Liver (tissue), 9 donors: ENCODE measurements around the gene IFNAR2. TPM values are rescaled to one million over a fixed set of nuclear protein-coding genes. Genes with fewer than 3 reads are reported as not detected.
"Not testable (repeated sequence)": the region's sequence is repeated elsewhere in the genome, so short reads cannot be mapped to it uniquely, and the experiment has no call there.

ENCODE experiments used
- DNase-seq: peaks from one replicate; pipeline ENCODE4 v3.0.0-alpha.2; 2017; ENCODE audit warnings: low spot score
- H3K27ac ChIP-seq, 2 donors: one replicate each; pipeline ENCODE4 v1.7.0; 2013; ENCODE audit warnings: inconsistent platforms in 2 of 2, low read length in 2 of 2, control low read depth in 1 of 2, low read depth in 1 of 2, mild to moderate bottlenecking in 1 of 2
- H3K27me3 ChIP-seq, 4 donors: one replicate each; pipeline versions ENCODE4 v1.6.1 to v1.7.0; 2013; ENCODE audit warnings: low read length in 3 of 4, inconsistent platforms in 1 of 4, mild to moderate bottlenecking in 1 of 4, moderate library complexity in 1 of 4; ENCODE audit not compliant: control insufficient read depth in 4 of 4, insufficient read depth in 4 of 4
- H3K36me3 ChIP-seq, 4 donors: one replicate each; pipeline versions ENCODE4 v1.6.1 to v1.7.0; 2013; ENCODE audit warnings: low read length in 3 of 4, mild to moderate bottlenecking in 3 of 4, low read depth in 1 of 4, moderate library complexity in 1 of 4; ENCODE audit not compliant: control insufficient read depth in 4 of 4, insufficient read depth in 3 of 4
- H3K4me1 ChIP-seq, 4 donors: one replicate each; pipeline versions ENCODE4 v1.6.1 to v1.7.0; 2013; ENCODE audit warnings: low read length in 3 of 4, mild to moderate bottlenecking in 3 of 4, moderate library complexity in 1 of 4; ENCODE audit not compliant: control insufficient read depth in 4 of 4, insufficient read depth in 4 of 4
- H3K4me3 ChIP-seq, 3 donors: one replicate each; pipeline versions ENCODE4 v1.6.1 to v1.7.0; 2013; ENCODE audit warnings: low read length in 3 of 3, control low read depth in 1 of 3, low read depth in 1 of 3, mild to moderate bottlenecking in 1 of 3
- H3K9ac ChIP-seq, 2 donors: one replicate each; pipeline ENCODE4 v1.7.0; 2013; ENCODE audit warnings: low read length in 2 of 2, mild to moderate bottlenecking in 2 of 2, moderate library complexity in 2 of 2, control low read depth in 1 of 2, low read depth in 1 of 2
- H3K9me3 ChIP-seq, 4 donors: one replicate each; pipeline versions ENCODE4 v1.6.1 to v1.7.0; 2013; ENCODE audit warnings: low read length in 3 of 4; ENCODE audit not compliant: control insufficient read depth in 4 of 4
- EGR1 ChIP-seq, 2 donors: IDR thresholded peaks; 2 replicates each; pipeline ENCODE4 v1.6.1; 2016 to 2018; ENCODE audit warnings: antibody characterized with exemption in 2 of 2, low read depth in 2 of 2
- FOXA2 ChIP-seq: IDR thresholded peaks from 2 replicates; pipeline ENCODE4 v1.6.1; 2016; ENCODE audit warnings: antibody characterized with exemption
- GABPA ChIP-seq, 2 donors: IDR thresholded peaks in 1 of 2; conservative IDR thresholded peaks in 1 of 2; 2 replicates each; pipeline ENCODE4 v1.6.1; 2016; ENCODE audit warnings: antibody characterized with exemption in 2 of 2, mild to moderate bottlenecking in 1 of 2, moderate library complexity in 1 of 2
- HNF4A ChIP-seq, 2 donors: conservative IDR thresholded peaks; 2 replicates each; pipeline ENCODE4 v1.6.1; 2016; ENCODE audit warnings: antibody characterized with exemption in 2 of 2, mild to moderate bottlenecking in 2 of 2
- HNF4G ChIP-seq: IDR thresholded peaks from 2 replicates; pipeline ENCODE4 v1.6.1; 2016; ENCODE audit warnings: antibody characterized with exemption
- JUND ChIP-seq, 2 donors: IDR thresholded peaks; 2 replicates each; pipeline ENCODE4 v1.6.1; 2016; ENCODE audit warnings: antibody characterized with exemption in 2 of 2
- NR2F2 ChIP-seq: IDR thresholded peaks from 2 replicates; pipeline ENCODE4 v1.6.1; 2016; ENCODE audit warnings: antibody characterized with exemption
- RXRA ChIP-seq, 2 donors: IDR thresholded peaks; 2 replicates each; pipeline ENCODE4 v1.6.1; 2017 to 2018; ENCODE audit warnings: antibody characterized with exemption in 2 of 2, mild to moderate bottlenecking in 1 of 2
- TAF1 ChIP-seq: conservative IDR thresholded peaks from 2 replicates; pipeline ENCODE4 v1.6.1; 2016; ENCODE audit warnings: antibody characterized with exemption, mild to moderate bottlenecking
- YY1 ChIP-seq: IDR thresholded peaks from 2 replicates; pipeline ENCODE4 v1.6.1; 2016; ENCODE audit warnings: antibody characterized with exemption, mild to moderate bottlenecking
- WGBS: extraction: QIAGEN DNeasy Blood & Tissue Kit; methylation state at CpG from one replicate; pipeline ENCODE4 v1.1.7; 2013; 5-methylcytosine and 5-hydroxymethylcytosine counted together
- polyA plus RNA-seq, 2 donors: library from polyadenylated mRNA; stranded (reverse) in 1 of 2; unstranded in 1 of 2; fragments of 200-250 nt in 1 of 2; fragments of >200 nt in 1 of 2; fragmentation: Nextera tagmentation in 1 of 2; extraction: Ambion mirVana in 1 of 2; gene quantifications; one replicate each; pipeline versions ENCODE4 v1.2.1 to v1.2.3, GENCODE V29; 2013 to 2015
- total RNA-seq, 2 donors: library from RNA; depleted of rRNA; stranded (reverse); fragments of >200 nt; gene quantifications; one replicate each; pipeline ENCODE4 v1.2.3, GENCODE V29; 2014
- TF ChIP-seq, protein P1 (sequence below): IDR thresholded peaks from 2 replicates; pipeline ENCODE4 v1.6.1; 2016; ENCODE audit warnings: antibody characterized with exemption
- TF ChIP-seq, protein P2 (sequence below): IDR thresholded peaks from 2 replicates; pipeline ENCODE4 v1.6.1; 2016; ENCODE audit warnings: antibody characterized with exemption
- TF ChIP-seq, protein P3 (sequence below): fragments of 150-350 bp; IDR thresholded peaks from 2 replicates; pipeline ENCODE4 v1.5.1; 2017; ENCODE audit warnings: improper control_type of control experiment, low read depth, low read length; ENCODE audit not compliant: missing input control
- donor health status: healthy.
- donor health status: healthy.
- donor health status: healthy.
- donor health status: healthy.
- donor health status: healthy.

The IFNAR2 gene
- total and polyA plus RNA-seq, 4 donors, result 12.6 to 17.0 (median 14.6) TPM

DNA sequence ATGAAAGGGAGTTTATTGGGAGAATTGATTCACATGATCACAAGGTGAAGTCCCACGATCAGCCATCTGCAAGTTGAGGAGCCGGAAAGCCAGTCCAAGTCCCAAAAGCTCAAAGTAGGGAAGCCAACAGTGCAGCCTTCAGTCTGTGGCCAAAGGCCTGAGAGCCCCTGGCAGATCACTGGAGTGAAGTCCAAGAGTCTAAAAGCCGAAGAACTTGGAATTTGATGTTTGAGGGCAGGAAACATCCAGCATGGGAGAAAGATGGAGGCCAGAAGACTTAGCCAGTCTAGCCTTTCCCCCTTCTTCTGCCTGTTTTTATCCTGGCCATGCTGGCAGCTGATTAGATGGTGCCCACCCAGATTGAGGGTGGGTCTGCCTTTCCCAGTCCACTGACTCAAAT lies 4.4 kb upstream of the IFNAR2 start:
- WGBS, result 42% methylated on average over 3 of the region's 3 CpGs
- TF ChIP-seq JUND (IDR thresholded peaks at IDR 0.05) (peak in 1 of 2 donors; percentile 18), RXRA (IDR thresholded peaks at IDR 0.05) (peak in 1 of 2 donors; percentile 41), YY1 (peak; percentile 53), HNF4A (conservative IDR thresholded peaks at IDR 0.05) (peak; percentile 88 to 92), HNF4G (peak; percentile 72)
- H3K27me3 ChIP-seq, H3K36me3 ChIP-seq, DNase-seq, H3K9ac ChIP-seq, H3K9me3 ChIP-seq: not testable (repeated sequence)
- Histone ChIP-seq H3K27ac (peak overlapping the region; percentile 13 to 81), H3K4me3 (peak overlapping the region in 1 of 3 donors; percentile 3), H3K4me1 (peaks cover 0 to 23% (median 11%) of the 10 kb centered on the region in 4 donors)

DNA sequence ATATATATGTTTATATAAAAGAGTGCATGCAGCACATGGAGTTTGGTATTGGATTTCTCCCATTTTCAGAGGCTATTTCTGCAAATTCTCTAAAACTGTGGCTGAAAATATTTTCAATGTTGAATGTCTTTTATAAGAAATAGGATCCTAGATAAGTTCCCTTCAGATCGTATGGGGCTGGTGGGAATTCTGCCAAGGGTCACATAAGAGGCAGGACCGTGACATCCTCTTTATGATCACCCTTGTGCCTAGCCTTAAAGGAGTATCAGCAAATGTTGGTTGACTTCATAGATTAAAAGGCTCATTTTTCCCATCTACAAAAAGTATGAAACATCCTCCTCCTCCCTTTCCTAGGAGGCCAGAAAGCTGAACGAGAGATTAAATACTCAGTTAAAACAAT lies 1.3 kb upstream of the IFNAR2 start:
- H3K36me3 ChIP-seq, result no peaks in the 10 kb centered on the region
- H3K27me3 ChIP-seq, result no peaks in the 10 kb centered on the region
- TF ChIP-seq EGR1 (IDR thresholded peaks at IDR 0.05; ENCODE audit: low read depth in 2 of 2) (no peak), RXRA (IDR thresholded peaks at IDR 0.05) (no peak), TAF1 (no peak), YY1 (no peak), NR2F2 (no peak), JUND (IDR thresholded peaks at IDR 0.05) (no peak), HNF4G (no peak), HNF4A (conservative IDR thresholded peaks at IDR 0.05) (no peak)
- TF ChIP-seq, protein P1, sequence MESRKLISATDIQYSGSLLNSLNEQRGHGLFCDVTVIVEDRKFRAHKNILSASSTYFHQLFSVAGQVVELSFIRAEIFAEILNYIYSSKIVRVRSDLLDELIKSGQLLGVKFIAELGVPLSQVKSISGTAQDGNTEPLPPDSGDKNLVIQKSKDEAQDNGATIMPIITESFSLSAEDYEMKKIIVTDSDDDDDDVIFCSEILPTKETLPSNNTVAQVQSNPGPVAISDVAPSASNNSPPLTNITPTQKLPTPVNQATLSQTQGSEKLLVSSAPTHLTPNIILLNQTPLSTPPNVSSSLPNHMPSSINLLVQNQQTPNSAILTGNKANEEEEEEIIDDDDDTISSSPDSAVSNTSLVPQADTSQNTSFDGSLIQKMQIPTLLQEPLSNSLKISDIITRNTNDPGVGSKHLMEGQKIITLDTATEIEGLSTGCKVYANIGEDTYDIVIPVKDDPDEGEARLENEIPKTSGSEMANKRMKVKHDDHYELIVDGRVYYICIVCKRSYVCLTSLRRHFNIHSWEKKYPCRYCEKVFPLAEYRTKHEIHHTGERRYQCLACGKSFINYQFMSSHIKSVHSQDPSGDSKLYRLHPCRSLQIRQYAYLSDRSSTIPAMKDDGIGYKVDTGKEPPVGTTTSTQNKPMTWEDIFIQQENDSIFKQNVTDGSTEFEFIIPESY, result no peak
- TF ChIP-seq, protein P2, sequence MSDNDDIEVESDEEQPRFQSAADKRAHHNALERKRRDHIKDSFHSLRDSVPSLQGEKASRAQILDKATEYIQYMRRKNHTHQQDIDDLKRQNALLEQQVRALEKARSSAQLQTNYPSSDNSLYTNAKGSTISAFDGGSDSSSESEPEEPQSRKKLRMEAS, result no peak
- no peaks in the 10 kb centered on the region for H3K9me3 ChIP-seq
- no peak for DNase-seq
- peaks cover 2 to 46% (median 19%) of the 10 kb centered on the region in 4 donors for H3K4me1 ChIP-seq
- WGBS, result 64% methylated on average over 3 of the region's 3 CpGs
- H3K4me3 ChIP-seq, result no peak overlapping the region
- H3K27ac ChIP-seq, result no peak overlapping the region
- no peak overlapping the region for H3K9ac ChIP-seq

DNA sequence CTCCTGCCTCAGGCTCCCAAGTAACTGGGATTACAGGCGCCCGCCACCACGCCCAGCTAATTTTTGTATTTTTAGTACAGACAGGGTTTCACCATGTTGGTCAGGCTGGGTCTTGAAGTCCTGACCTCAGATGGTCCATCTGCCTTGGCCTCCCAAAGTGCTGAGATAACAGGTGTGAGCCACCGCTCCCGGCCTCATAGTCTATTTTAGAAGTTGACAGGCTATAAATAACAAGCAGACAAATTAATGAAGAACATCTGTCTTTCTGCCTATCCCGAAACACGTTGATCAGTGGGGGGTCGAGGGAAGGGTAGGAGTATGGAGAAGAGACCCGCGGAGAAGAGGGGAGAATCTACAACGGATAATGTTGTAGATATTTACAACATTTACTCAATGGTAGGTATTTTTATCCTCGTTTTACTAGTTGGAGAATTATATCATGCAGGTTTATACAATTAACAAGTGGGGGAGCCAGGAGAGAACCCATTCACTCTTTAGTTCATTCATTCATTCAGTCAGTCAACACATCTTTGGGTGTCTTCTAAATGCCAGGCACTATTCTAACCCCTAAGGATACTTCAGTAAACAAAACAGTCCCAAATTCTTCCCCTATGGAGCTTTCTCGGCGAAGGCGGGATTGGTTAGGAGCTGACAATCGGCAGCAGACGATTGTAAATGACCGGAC lies 497 bp upstream of the IFNAR2 start:
- Histone ChIP-seq H3K9ac (peak overlapping the region in 1 of 2 donors; percentile 74), H3K9me3 (no peaks in the 10 kb centered on the region), H3K27me3 (no peaks in the 10 kb centered on the region), H3K27ac (peak overlapping the region; percentile 54 to 94), H3K4me3 (peak overlapping the region in 2 of 3 donors; percentile 35 to 99), H3K4me1 (peaks cover 2 to 45% (median 22%) of the 10 kb centered on the region in 4 donors), H3K36me3 (no peaks in the 10 kb centered on the region)
- TF ChIP-seq, protein P3, sequence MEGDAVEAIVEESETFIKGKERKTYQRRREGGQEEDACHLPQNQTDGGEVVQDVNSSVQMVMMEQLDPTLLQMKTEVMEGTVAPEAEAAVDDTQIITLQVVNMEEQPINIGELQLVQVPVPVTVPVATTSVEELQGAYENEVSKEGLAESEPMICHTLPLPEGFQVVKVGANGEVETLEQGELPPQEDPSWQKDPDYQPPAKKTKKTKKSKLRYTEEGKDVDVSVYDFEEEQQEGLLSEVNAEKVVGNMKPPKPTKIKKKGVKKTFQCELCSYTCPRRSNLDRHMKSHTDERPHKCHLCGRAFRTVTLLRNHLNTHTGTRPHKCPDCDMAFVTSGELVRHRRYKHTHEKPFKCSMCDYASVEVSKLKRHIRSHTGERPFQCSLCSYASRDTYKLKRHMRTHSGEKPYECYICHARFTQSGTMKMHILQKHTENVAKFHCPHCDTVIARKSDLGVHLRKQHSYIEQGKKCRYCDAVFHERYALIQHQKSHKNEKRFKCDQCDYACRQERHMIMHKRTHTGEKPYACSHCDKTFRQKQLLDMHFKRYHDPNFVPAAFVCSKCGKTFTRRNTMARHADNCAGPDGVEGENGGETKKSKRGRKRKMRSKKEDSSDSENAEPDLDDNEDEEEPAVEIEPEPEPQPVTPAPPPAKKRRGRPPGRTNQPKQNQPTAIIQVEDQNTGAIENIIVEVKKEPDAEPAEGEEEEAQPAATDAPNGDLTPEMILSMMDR, result no peak
- no peak for TF ChIP-seq HNF4A (conservative IDR thresholded peaks at IDR 0.05)
- TF ChIP-seq JUND (IDR thresholded peaks at IDR 0.05), result no peak
- no peak for TF ChIP-seq TAF1
- no peak for TF ChIP-seq GABPA (IDR thresholded peaks at IDR 0.05 in 1 of 2, conservative IDR thresholded peaks at IDR 0.05 in 1 of 2)
- TF ChIP-seq NR2F2, result no peak
- no peak for TF ChIP-seq RXRA (IDR thresholded peaks at IDR 0.05)
- no peak for TF ChIP-seq FOXA2
- TF ChIP-seq, protein P1, result no peak
- DNase-seq, result no peak
- 50% methylated on average over 18 of the region's 18 CpGs for WGBS
